CD14-positive monocyte (primary cell): ENCODE data around the gene CFAP97D1. TPM values are rescaled to one million over a fixed set of nuclear protein-coding genes. Genes with fewer than 3 reads are reported as not detected.

Experiments
- DNase-seq, 3 donors: peaks; one replicate each; pipeline ENCODE4 v3.0.0-alpha.2; 2011 to 2022
- H2AFZ ChIP-seq: 2 replicates; pipeline ENCODE4 v1.6.0; 2012; ENCODE audit warnings: mild to moderate bottlenecking, low read depth, low read length, inconsistent platforms; ENCODE audit not compliant: insufficient read depth, poor library complexity, severe bottlenecking
- H3K27ac ChIP-seq, 2 donors: 1 replicate in 1 of 2; 2 replicates in 1 of 2; pipeline ENCODE4 v1.5.1; 2012 to 2013; ENCODE audit warnings: low read length in 2 of 2, control low read depth in 1 of 2, inconsistent platforms in 1 of 2, low read depth in 1 of 2, mild to moderate bottlenecking in 1 of 2
- H3K27me3 ChIP-seq, 2 donors: one replicate each; pipeline versions ENCODE4 v1.6.0 to v1.6.1; 2011 to 2013; ENCODE audit warnings: low read length in 2 of 2; ENCODE audit not compliant: control insufficient read depth in 2 of 2, insufficient read depth in 2 of 2
- H3K36me3 ChIP-seq, 2 donors: replicated peaks in 1 of 2; 1 replicate in 1 of 2; 2 replicates in 1 of 2; pipeline versions ENCODE4 v1.5.1 to v1.6.1; 2012 to 2013; ENCODE audit warnings: low read length in 2 of 2, control low read depth in 1 of 2, inconsistent platforms in 1 of 2, mild to moderate bottlenecking in 1 of 2; ENCODE audit not compliant: insufficient read depth in 2 of 2, control insufficient read depth in 1 of 2
- H3K4me1 ChIP-seq, 2 donors: 1 replicate in 1 of 2; 2 replicates in 1 of 2; pipeline versions ENCODE4 v1.5.1 to v1.6.1; 2012 to 2013; ENCODE audit warnings: low read length in 2 of 2, control low read depth in 1 of 2, inconsistent platforms in 1 of 2, mild to moderate bottlenecking in 1 of 2, moderate library complexity in 1 of 2; ENCODE audit not compliant: insufficient read depth in 2 of 2, control insufficient read depth in 1 of 2
- H3K4me2 ChIP-seq: replicated peaks from 2 replicates; pipeline ENCODE3; 2012; ENCODE audit warnings: low read length, moderate library complexity, mild to moderate bottlenecking; ENCODE audit not compliant: poor library complexity, severe bottlenecking; ENCODE audit errors: extremely low read depth
- H3K4me3 ChIP-seq, 3 experiments: fragments of 200-600 bp in 1 of 3; sonication (generic) in 1 of 3; replicated peaks in 1 of 3; 1 replicate in 2 of 3; 2 replicates in 1 of 3; pipeline ENCODE4 v1.5.1; 2011 to 2013; ENCODE audit warnings: low read length in 3 of 3, mild to moderate bottlenecking in 3 of 3, control low read depth in 2 of 3, low read depth in 2 of 3, inconsistent platforms in 1 of 3, moderate library complexity in 1 of 3
- H3K79me2 ChIP-seq: 2 replicates; pipeline ENCODE4 v1.6.0; 2012; ENCODE audit warnings: mild to moderate bottlenecking, control low read depth, inconsistent platforms, low read length, moderate library complexity; ENCODE audit not compliant: insufficient read depth
- H3K9ac ChIP-seq: 2 replicates; pipeline ENCODE4 v1.6.0; 2017; ENCODE audit warnings: low read length, mild to moderate bottlenecking; ENCODE audit not compliant: insufficient read depth, poor library complexity, severe bottlenecking
- H3K9me3 ChIP-seq, 2 donors: replicated peaks in 1 of 2; 1 replicate in 1 of 2; 2 replicates in 1 of 2; pipeline versions ENCODE4 v1.5.1 to v1.6.1; 2012 to 2013; ENCODE audit warnings: low read length in 2 of 2, control low read depth in 1 of 2; ENCODE audit not compliant: control insufficient read depth in 1 of 2, insufficient read depth in 1 of 2
- H4K20me1 ChIP-seq: 2 replicates; pipeline ENCODE4 v1.6.0; 2012; ENCODE audit warnings: mild to moderate bottlenecking, low read length, control low read depth, moderate library complexity; ENCODE audit not compliant: insufficient read depth
- H3K27ac Mint-ChIP-seq, 7 donors: one replicate each; pipeline ENCODE4 v1.8.0; 2020; ENCODE audit warnings: mild to moderate bottlenecking in 7 of 7, mixed read lengths in 7 of 7, moderate library complexity in 6 of 7, inconsistent platforms in 2 of 7
- H3K27me3 Mint-ChIP-seq, 3 donors: one replicate each; pipeline ENCODE4 v1.8.0; 2021 to 2022; ENCODE audit warnings: low read depth in 3 of 3, mild to moderate bottlenecking in 3 of 3, mixed read lengths in 3 of 3, moderate library complexity in 3 of 3, inconsistent platforms in 1 of 3
- H3K36me3 Mint-ChIP-seq, 2 donors: one replicate each; pipeline ENCODE4 v1.8.0; 2020; ENCODE audit warnings: mixed read lengths in 2 of 2, inconsistent platforms in 1 of 2, mild to moderate bottlenecking in 1 of 2
- H3K4me1 Mint-ChIP-seq: one replicate; pipeline ENCODE4 v1.8.0; 2020; ENCODE audit warnings: mild to moderate bottlenecking, mixed read lengths
- H3K4me3 Mint-ChIP-seq, 2 donors: one replicate each; pipeline ENCODE4 v1.8.0; 2020; ENCODE audit warnings: mild to moderate bottlenecking in 2 of 2, mixed read lengths in 2 of 2, moderate library complexity in 1 of 2
- H3K9me3 Mint-ChIP-seq, 7 donors: one replicate each; pipeline ENCODE4 v1.8.0; 2020 to 2022; ENCODE audit warnings: mixed read lengths in 7 of 7, mild to moderate bottlenecking in 6 of 7, moderate library complexity in 6 of 7, inconsistent platforms in 2 of 7
- CTCF ChIP-seq: fragments of 200-600 bp; IDR thresholded peaks from one replicate; pipeline ENCODE4 v1.8.0; 2022; ENCODE audit warnings: antibody characterized with exemption, mild to moderate bottlenecking
- WGBS: methylation state at CpG from one replicate; pipeline ENCODE4 v1.1.5; 2013; ENCODE audit warnings: missing lambda C conversion rate; ENCODE audit not compliant: insufficient coverage; 5-methylcytosine and 5-hydroxymethylcytosine counted together
- intact Hi-C, 2 donors: fragments of 100-400 bp; cut with micrococcal nuclease; formaldehyde crosslinking; loops; one replicate each; pipeline versions ENCODE4 v1.15.0 to v1.15.1; 2023
- polyA plus RNA-seq, 3 donors: library from polyadenylated mRNA; depleted of rRNA in 1 of 3; unstranded in 2 of 3; stranded (reverse) in 1 of 3; fragments of 300-500 nt in 2 of 3; fragments of >200 nt in 1 of 3; fragmentation: Illumina TruSeq in 2 of 3; gene quantifications; 1 replicate in 2 of 3; 2 replicates in 1 of 3; pipeline ENCODE4 v1.2.3, GENCODE V29; 2012 to 2021

Gene CFAP97D1
- polyA plus RNA-seq, 3 donors, result 0.07 TPM; not detected in 2

DNA sequence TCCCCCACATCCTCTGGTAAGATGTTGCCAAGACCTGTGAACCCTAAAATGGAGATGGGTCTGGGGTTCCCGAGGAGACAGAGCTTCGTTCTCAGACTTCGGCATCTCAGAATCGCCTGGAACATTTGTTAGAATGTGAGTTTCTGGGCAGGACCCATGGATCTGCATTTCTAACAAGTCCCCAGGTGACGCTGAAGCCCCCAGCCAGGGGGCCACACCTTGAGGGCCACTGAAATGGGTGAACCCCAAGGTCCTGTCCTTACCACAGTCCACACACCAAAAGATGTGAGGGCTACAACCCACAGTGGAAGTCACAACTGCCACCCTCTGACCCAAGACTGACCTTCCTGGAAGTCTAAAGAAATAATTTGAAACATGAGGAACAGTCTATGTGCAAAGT, 38.7 kb downstream of the CFAP97D1 start:
- intact Hi-C loops, result no loop called here
- Histone ChIP-seq H4K20me1 (no peaks in the 10 kb centered on the region), H3K27me3 (no peaks in the 10 kb centered on the region), H2AFZ (no peak overlapping the region), H3K79me2 (no peaks in the 10 kb centered on the region), H3K9me3 (no peaks in the 10 kb centered on the region), H3K4me3 (no peak overlapping the region), H3K9ac (no peak overlapping the region), H3K4me1 (peaks cover 11 to 15% of the 10 kb centered on the region in 2 donors), H3K27ac (no peak overlapping the region), H3K36me3 (no peaks in the 10 kb centered on the region), H3K4me2 (no peak overlapping the region)
- 100% methylated on average over 2 of the region's 5 CpGs for WGBS
- Mint-ChIP-seq H3K36me3 (peaks cover 4 to 8% of the 10 kb centered on the region in 2 donors), H3K4me1 (peaks cover 18% of the 10 kb centered on the region), H3K9me3 (no peaks in the 10 kb centered on the region), H3K27ac (no peak overlapping the region), H3K27me3 (peaks cover 0 to 2% (median 0%) of the 10 kb centered on the region in 3 donors), H3K4me3 (no peak overlapping the region)
- DNase-seq, result no peak
- no peak for TF ChIP-seq CTCF

DNA sequence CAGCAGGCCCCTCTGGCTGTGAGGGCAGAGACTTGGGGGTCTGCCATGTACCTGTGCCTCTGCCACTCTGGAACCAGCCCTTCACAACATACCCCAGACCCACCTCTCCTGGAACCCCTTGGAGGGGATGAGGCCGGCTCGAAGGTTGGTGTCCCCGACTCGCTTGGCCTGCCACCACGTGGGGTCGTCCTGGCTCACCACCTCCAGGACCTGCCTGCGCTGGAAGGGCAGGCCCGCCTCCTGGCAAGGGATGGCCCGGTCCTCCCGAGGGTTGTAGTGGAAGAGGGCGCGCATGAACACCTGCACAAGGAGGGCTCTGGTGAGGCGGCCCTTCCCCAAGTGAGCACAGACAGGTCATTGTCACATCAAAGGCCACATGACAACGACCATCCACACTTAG, 40.5 kb downstream of the CFAP97D1 start:
- TF ChIP-seq CTCF, result no peak
- H3K27me3 ChIP-seq, result no peaks in the 10 kb centered on the region
- H3K36me3 ChIP-seq, result no peaks in the 10 kb centered on the region
- H3K9ac ChIP-seq, result no peak overlapping the region
- H4K20me1 ChIP-seq, result no peaks in the 10 kb centered on the region
- DNase-seq, result no peak
- H3K9me3 ChIP-seq, result no peaks in the 10 kb centered on the region
- Mint-ChIP-seq H3K27ac (no peak overlapping the region), H3K4me1 (peaks cover 4% of the 10 kb centered on the region), H3K4me3 (no peak overlapping the region), H3K36me3 (peaks cover 4 to 8% of the 10 kb centered on the region in 2 donors), H3K9me3 (no peaks in the 10 kb centered on the region), H3K27me3 (peaks cover 0 to 1% (median 0%) of the 10 kb centered on the region in 3 donors)
- no peak overlapping the region for H3K4me3 ChIP-seq
- H3K79me2 ChIP-seq, result no peaks in the 10 kb centered on the region
- H3K27ac ChIP-seq, result no peak overlapping the region
- no peaks in the 10 kb centered on the region for H3K4me1 ChIP-seq
- intact Hi-C loops, result no loop called here
- 97% methylated on average over 9 of the region's 14 CpGs for WGBS
- no peak overlapping the region for H3K4me2 ChIP-seq
- H2AFZ ChIP-seq, result no peak overlapping the region
